NCI-H1092 (cell line): ENCODE data around the gene MBD3L5.
"Not testable (repeated sequence)": the region's sequence is repeated elsewhere in the genome, so short reads cannot be mapped to it uniquely, and the experiment has no call there.

Experiments used
- DNase-seq: peaks from one replicate; lab custom pipeline; 2025; lab: John Stamatoyannopoulos, UW

Gene MBD3L5

DNA sequence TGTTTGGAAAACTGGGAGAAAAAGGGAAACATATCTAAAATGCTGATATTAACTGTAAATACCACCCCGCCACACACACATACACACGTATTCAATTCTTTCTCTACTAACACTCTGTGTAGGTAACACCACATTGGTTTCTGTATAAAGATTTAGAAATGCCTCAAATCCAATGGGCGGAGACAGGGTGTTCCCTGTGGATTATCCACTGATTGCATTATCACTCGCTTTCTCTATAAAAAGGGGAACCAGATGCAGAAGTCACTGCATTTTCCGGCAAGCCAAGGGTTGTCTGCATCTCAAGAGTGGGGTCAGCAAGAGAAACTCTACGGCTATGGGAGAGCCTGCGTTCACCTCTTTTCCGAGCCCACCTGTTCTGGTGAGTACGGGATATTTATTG is at the start of gene MBD3L5:
MBD3L5 (plus strand) TSS at position 301 of the 400 bp plus-strand sequence; CDS start at position 335, 34 bp downstream.
- DNase-seq, result not testable (repeated sequence)

DNA sequence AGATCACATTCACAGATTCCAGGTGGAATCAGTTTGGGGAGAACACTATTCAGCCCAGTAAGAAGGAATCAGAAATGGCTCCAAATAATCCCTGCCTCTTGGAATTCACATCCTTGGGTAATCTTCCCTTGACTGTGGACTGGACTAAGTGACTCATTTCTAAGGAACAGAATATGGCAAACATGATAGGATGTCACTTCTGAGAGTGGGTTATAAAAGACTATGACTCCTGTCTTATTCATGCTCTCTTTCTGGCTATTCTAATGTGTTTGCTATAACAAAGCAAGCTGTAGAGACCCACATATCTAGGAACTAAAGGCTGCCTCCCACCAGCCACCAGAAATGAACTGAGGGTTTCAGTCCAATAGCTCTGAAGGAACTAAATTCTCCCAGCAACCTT is 46.9 kb upstream of the MBD3L5 start:
- DNase-seq, result no peak

- DNase-seq, result no peak
Measured at GRCh38 chr19:6987850-6988249, 42.5 kb upstream of the MBD3L5 start.

DNA sequence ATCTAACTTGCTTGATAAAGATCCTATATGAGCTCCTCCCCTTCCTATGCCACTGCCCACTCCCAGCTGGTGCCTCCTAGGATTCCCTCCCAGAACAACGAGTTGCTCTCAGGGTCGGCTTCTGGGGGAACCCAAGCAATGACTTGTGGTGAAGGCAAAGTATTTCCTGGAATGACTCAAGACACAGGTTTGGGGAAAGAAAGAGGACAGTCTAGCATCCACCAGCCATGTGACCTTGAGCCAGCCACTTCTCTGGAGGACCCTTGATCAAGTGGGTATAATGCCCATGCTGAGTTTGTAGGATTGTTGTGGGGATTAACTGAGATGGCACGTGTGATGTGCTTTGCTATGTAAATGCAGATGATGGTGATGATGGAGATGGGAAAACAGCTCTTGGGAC is 42.1 kb upstream of the MBD3L5 start:
- DNase-seq, result no peak

DNA sequence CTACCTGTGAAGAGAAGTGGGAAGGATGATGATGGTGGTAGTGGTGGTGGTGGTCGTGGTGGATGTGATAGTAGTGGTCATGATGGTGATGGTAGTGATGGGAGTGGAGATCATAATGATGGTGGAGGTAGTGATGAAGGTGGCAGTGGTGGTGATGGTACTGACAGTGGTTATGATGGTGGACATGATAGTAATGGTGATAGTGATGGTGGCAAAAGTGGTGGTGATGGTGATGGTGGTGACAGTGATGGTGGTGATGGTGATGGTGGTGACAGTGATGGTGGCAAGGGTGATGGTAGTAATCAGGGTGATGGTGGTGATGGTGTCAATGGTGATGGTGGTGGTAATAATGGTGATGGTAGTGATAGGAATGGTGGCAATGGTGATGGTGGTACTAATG is 35.3 kb upstream of the MBD3L5 start:
- DNase-seq, result no peak

DNA sequence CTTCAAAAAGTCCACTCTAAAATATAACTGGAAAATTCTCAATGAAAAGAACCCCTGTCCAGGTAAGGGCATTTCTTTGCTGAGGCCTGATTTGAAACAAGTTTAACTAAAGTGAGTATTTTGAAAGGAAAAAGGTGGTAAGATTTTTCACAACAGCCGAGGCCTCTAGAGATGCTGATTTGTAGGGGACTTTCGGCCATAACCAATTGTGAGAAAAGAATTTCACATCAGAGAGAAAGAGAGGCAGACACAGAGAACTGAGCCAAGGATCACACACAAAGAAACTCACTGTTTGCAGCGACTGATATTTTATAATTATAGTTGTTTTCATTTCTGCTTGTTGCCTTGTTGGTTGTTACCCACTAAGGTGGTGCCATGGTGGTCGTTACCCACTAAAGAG is 33.6 kb upstream of the MBD3L5 start:
- no peak for DNase-seq

GRCh38 chr19:6997679-6998445 is 32.5 kb upstream of the MBD3L5 start:
- no peak for DNase-seq

GRCh38 chr19:6999933-7000332 is 30.4 kb upstream of the MBD3L5 start:
- DNase-seq, result no peak

DNA sequence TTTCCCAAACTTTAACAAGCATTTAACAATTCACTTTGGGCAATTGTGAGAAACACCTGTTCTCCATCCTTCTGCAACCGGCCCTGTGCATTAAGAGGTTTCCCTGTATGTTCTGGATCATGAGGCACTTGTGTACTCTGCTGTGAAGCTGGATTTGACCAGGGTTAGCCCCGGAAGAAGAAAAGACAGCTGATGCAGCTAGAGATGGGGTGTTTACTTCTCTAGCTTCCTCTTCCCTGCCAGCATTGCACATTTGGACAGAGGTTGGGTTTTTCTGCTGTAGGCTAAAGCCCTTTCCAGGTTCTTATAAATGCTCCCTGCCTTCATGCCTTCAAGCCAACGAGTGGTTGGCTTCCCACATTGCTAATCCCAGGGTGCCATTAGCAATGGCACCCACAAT is 30.0 kb upstream of the MBD3L5 start:
- DNase-seq, result no peak

- DNase-seq, result no peak
Measured at GRCh38 chr19:7000816-7001215, 29.6 kb upstream of the MBD3L5 start.

DNA sequence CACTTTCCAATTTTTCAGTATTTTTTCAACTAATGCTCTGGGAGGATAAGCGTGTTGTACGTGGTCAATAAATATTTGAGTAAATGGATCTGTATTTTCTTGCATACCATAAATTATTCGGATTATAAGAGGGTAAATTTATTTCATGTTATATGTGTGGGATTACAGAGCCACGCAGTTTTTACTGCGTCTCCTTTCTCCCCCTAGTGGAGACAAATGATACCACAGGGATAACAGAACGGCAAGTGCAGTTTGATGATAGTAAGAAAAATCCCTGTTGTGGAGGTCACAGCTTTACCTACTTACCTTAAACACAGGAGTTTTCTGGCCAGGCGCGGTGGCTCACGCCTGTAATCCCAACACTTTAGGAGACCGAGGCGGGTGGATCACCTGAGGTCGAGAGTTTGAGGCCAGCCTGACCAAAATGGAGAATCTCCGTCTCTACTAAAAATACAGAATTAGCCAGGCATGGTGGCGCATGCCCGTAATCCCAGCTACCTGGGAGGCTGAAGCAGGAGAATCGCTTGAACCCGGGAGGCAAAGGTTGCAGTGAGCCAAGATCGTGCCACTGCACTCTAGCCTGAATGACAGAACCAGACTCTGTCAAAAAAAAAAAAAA is 26.0 kb upstream of the MBD3L5 start:
- no peak for DNase-seq

- DNase-seq, result no peak
Measured at GRCh38 chr19:7006135-7006704, 24.2 kb upstream of the MBD3L5 start.

DNA sequence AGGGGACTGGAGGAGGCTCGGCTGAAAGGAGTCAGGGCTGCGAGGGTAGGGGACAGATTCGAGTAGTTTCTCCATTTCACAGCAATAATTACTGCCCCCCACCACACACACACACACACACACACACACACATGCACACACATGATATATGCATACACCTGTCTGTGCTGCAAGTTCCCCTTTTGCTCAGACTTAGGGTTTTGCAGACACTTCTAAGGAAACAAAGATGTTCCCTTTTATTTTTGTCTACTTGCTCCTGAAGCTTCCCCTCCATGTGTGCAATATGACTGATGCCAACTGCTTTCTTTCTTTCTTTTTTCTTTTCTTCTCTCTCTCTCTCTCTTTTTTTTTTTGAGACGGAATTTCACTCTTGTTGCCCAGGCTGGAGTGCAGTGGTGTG is 22.5 kb upstream of the MBD3L5 start:
- DNase-seq, result no peak

DNA sequence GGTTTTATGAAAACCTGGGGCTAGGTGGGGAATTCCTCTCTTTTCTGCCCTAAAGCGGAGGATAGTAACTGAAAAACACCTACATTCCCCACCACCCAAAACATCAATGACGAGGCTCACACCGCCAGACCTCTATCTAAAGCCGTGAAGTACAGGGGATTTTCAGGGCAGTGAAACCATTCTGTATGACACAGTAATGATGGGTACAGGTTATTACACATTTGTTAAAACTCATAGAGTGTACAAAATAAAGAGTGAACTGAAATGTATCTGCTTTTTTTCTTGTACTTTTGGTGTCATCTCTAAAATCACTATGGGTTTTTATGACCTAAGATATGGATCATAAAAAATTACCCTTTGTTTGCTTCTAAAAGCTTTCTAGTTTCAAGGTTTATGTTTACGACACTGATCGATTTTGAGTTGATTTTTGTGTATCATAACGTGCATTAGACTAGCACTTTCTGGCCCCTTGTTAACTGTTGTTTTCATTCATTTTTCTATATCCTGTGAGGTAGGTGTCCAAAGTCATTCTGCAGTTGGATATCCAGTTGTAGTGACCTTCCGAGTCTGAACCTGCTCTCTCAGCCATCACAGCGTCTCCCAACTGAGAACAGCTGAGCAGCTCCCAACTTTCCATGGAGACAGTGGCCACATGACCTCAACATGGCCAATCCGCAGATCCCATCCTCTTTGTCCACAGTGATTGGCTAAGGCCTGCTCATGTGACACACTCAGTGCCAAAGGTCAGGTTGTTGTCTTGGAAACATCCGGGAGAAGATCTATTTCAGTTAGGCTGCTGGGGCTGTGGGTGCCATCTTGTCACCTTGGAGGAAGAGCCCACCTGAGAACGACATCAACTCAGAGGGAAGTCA is 19.4 kb upstream of the MBD3L5 start:
- DNase-seq, result no peak

DNA sequence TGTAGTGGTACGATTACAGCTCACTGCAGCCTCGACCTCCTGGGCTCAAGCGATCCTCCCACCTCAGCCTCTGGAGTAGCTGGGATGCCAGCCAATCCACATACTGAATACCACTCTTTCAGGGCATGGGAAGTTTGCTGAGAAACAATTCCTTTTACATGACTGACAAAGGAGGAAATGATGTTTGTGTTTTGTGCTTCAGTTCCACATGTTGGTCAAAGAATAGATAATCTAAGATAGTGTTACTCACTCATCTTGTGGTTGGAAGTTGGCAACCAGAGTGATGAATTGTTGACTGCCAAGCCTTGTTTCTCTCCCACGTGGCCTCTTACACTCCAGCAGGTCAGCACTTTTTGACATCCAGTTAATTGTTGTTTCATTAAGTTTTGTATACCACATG is 16.7 kb upstream of the MBD3L5 start:
- DNase-seq, result no peak

GRCh38 chr19:7018828-7019227 is 11.6 kb upstream of the MBD3L5 start:
- no peak for DNase-seq

DNA sequence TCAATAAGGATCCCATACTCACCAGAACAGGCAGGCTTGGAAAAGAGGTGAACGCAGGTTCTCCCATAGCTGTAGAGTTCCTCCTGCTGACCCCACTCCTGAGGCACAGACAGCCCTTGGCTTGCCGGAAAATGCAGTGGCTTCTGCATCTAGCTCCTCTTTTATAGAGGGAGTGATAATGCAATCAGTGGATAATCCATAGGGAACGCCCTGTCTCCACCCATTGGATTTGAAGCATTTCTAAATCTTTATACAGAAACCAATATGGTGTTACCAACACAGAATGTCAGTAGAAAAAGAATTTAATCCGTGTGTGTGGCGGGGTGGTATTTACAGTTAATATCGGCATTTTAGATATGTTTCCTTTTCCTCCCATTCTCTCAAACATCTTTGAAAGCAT is 9.0 kb upstream of the MBD3L5 start, which contains the start of gene MBD3L2B:
MBD3L2B (minus strand) TSS at position 101 of the 400 bp plus-strand sequence; CDS start at position 67, 34 bp downstream.
- not testable (repeated sequence) for DNase-seq

- not testable (repeated sequence) for DNase-seq
Measured at GRCh38 chr19:7028790-7029189, 1.6 kb upstream of the MBD3L5 start.

GRCh38 chr19:7040079-7040478 is 9.7 kb downstream of the MBD3L5 start, which contains the start of gene MBD3L4:
TSS of gene MBD3L4 (minus strand) at chr19:7040179. CDS start at chr19:7040144, 35 bp downstream.
- DNase-seq, result not testable (repeated sequence)

- not testable (repeated sequence) for DNase-seq
Measured at GRCh38 chr19:7041563-7041962, 11.2 kb downstream of the MBD3L5 start.

GRCh38 chr19:7049021-7049420 is 18.6 kb downstream of the MBD3L5 start, which contains the start of gene MBD3L2:
TSS of gene MBD3L2 (plus strand) at chr19:7049321. CDS start at chr19:7049374, 53 bp downstream.
- DNase-seq, result not testable (repeated sequence)

DNA sequence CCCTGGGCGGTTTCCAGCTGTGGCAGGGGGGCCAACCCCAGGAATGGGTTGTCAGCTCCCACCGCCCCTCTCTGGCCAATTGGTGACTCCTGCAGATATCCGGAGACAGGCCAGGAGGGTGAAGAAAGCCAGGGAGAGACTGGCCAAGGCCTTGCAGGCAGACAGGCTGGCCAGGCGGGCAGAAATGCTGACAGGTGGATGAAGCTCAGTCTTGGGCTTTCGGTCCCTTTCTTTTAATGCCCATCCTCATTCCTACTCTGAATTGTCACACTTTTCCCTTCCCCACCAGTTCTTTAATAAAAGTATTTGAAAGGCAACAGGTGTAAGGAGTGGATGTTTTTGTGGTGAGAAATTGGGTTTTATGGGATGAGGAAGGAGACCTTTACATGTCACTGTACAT is 21.0 kb downstream of the MBD3L5 start:
- DNase-seq, result not testable (repeated sequence)
